Activated gamma-delta T cell treated with anti-CD3 and anti-CD28 coated beads, Interleukin-2, amount 50 U/mL, for 16 hours (primary cell): ENCODE data around the gene WFDC8.

Experiments used
- DNase-seq: peaks from one replicate; pipeline ENCODE4 v3.0.0-alpha.2; 2020; ENCODE audit warnings: low read depth

WFDC8 gene

DNA sequence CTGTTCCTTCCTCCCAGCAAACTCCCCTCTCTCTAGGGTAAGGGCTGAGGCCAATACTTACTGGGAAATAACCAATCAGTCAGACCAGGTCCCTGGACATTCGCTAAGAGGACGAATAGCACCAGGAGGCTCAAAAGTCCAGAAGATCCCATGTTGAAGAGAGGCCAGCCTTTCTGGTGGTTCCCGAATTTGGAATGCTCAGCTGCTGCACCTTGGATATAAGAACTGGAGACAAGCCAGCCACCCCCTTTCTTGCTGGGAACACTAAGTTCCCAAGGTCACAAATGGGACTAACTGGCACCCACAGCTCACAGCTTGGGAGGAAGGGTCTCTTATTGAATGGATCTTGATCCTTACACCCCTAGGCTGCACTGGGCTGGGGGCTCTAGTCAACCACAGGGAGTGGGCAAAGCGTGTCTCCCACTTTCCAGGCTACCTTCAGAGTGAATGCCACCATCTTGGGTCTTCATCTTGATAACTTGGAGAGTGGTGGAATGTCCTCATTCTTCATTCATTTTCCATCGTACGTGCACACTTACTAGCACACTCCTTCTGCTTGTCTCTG, 31.8 kb downstream of the WFDC8 start, which contains the start of gene EPPIN:
Gene EPPIN (minus strand): TSS at position 196 of the 565 bp plus-strand sequence. CDS start 44 bp downstream, at position 152.
- DNase-seq = no peak

DNA sequence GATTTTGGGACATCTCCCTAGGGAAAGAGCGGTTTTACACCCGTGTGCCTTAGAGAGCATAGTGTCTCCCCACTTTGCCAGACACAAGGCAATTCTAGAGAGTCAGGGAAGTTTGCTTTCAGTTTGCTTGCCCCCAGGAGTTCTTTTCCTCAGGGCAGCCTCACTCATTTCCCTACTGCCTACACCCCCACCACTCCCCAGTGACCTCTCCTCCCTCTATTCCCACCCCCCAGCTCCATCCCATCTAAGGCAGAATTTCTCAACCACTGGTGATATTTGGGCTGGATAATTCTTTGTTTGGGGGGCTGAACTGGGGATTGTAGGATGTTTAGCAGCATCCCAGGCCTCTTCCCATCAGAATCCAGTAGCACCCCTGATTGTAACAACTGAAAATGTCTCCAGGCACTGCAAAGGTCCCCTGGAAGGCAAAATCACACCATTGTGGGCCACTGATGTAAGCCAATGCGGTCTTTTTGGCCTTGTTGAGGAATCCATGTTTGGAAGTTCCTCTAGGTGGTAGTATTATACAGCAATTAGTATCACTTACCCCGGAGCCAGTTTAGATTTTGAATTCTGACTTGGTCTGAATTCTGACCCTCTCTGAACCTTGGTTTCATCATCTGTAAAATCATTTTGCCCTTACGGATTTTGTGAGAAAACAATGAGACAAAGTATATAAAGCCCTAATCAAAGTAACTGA, 33.2 kb downstream of the WFDC8 start:
- DNase-seq = no peak

DNA sequence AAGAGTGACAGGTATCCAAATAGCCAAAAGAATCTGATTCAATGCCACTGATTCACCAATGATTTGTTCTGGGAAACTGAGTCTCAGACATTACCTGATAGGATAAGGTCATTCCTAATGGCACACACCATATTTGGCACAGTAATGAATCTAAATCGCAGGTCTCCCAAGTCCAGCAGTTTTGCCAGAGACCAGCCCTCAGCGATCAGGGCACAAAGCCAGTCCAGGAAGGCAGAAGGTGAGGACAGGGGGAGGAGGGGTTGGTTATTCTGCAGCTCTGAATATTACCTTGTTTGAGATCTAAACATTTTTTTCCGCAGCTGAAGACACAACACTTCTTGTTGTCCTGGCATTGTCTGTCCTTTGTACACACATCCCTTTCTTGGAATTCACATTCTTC, 33.7 kb downstream of the WFDC8 start:
- DNase-seq = no peak

DNA sequence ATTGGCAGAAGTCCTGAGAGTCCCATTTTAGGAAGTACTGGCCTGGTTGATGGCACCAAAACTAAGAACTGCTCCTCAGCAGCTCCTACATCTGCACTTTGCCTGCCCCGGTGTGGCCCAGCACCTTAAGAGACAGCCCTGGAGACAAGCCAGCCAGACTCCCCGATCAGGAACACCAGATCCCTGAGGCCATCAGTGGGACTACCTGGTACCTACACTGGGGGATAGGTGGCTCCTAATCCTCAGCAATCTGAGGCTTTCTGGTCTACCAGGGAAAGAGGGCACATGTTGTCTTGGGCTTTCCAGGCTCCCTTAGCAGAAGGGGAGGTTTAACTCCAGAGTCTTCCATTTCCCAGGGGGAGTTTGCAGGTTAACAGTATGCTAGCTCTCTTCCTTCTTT, 39.7 kb downstream of the WFDC8 start, which contains the start of gene WFDC6:
Gene WFDC6 (minus strand): TSS at position 101 of the 400 bp plus-strand sequence. CDS start 75 bp downstream, at position 26.
- DNase-seq = no peak

DNA sequence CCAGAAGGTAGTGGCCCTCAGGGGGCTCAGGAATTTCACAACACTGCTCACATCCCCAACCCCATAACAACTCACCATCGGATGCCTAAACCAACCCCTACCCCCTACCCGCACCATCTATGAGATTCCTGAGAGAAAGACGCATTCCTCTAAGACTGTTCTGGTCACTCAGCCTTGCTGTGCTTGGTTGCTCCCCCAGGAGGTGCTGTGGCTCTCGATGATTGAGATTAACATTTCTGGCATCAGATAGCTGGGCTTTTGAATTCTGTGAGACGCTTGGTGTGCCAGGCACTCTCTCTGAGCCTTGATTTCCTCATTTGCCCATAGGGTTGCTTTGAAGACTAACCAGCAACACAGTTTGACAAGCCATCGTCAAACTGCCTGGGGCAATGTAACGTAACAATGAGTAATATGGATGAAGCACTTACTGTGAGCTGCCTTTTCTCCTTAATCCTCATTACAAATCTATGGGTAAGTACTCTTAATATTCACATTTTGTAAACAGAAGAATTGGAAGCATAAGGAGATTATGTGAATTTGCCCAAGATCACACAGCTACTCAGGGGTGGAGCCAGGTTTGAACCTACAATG, 40.8 kb downstream of the WFDC8 start:
- no peak for DNase-seq

DNA sequence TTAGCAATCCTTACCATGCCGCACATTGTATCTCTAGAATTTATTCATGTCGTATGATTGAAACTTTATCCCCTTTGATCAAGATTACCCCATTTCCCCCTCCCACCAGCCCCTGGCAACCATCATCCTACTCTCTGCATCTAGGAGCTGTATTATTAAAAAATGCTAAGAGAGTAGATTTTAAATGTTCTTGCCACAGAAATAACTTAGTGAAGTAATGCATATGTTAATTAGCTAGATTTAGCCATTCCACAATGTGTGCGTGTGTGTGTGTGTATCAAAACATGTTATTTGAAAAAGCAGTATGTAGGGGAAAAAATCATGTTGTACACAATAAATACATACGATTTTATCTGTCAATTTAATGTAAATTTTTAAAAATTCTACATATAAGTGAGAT, 51.8 kb downstream of the WFDC8 start:
- no peak for DNase-seq

DNA sequence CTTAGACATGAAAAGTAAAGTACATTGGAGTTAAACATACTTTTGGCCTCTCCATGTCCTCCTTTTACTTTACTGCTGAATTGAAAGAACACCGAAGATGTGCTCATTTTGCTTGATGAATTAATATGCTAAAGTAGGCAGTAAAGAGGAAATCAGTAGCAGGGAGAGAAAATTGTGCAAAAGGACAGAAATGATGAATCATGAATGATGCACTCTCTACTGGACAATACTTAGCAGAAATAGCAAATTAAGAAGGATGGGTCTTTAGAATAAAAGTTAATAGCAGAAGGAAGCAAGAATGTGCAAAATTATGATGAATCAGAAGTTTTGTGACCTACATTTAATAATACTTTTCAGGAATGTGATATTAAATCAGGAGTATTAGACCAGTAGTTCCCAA, 55.3 kb downstream of the WFDC8 start:
- DNase-seq = no peak

DNA sequence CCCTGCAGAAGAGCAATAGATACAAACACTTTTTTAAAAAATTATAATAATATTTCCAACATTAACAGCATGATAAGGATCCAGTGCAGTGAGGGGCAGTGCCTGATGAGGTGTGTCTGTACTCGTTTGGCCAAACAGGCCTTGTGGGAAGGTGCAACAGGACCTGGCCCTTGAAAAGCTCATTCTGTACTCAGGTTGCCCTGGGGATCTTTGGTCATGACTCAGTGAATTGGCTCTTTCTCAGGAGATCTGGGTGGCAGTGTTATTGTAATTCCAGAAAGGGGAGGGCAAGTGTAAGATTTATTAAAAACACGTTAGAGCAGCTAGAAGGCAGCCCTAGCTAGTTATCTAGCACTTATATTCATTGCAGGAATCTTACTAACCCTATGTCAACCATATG, 60.8 kb downstream of the WFDC8 start:
- DNase-seq = no peak

DNA sequence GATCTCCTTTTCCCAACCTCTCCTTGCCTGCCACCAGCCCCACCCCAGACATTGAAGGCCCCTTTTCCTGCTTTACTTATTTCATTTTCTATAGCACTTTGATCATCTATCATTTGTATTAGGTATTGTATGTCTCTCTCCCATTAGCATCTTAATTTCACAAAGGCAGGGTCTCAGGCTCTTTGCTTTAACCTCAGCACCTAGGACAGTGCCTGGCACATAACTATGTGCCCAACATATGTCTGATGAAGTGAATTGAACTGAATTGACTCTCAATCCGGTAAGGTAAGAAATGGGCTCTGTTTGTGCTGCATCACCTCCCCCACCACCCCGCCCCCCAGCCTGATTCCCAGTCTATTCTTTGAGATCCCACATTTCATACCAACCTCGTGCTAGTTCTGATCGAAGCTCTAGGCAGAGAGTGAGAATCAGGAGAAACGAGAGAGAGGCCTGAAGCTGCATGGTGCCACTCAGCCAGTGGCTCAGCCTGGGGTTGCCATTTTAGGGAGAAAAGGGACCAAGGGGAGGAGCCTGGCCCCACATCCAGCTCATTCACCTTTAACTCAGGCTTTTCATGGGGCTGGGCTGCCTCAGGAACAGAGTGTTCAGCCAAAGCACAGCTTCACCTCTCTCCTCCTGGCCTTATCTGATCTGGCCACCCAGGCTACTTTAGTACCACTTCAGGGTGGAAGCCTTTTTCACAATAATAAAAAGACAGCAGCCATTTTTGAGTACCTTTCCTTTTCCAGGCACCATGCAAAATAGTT, 63.8 kb downstream of the WFDC8 start, which contains the start of gene SPINT3:
Gene SPINT3 (minus strand): TSS at position 476 of the 767 bp plus-strand sequence. CDS start 14 bp downstream, at position 462.
- DNase-seq = no peak

DNA sequence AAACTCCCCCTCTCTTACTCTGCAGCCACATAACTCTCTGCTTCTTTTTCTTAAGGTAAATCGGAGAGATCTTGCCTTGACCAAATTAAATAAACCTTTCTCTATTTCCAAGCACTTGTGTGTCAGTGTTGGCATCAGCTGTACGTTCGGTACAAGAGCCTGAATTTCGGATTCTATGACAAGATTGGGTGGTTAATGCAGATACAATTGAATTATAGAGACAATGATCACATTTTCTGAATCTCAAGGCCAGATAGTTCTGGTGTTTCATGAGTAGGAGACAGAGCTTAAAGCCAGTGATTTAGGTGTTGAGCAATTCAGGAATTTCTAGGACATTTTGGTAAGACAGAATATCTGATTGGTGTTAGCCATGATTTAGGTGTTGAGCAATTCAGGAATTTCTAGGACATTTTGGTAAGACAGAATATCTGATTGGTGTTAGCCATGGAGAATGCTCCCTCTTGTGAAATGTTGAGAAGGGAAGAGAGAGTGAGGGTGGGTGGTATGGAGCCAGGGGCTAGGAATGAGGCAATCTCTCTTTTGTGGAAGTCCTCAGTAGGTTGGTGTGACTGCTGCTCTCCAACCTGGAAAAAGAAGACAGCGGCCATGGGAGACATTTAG, 68.7 kb downstream of the WFDC8 start:
- no peak for DNase-seq

DNA sequence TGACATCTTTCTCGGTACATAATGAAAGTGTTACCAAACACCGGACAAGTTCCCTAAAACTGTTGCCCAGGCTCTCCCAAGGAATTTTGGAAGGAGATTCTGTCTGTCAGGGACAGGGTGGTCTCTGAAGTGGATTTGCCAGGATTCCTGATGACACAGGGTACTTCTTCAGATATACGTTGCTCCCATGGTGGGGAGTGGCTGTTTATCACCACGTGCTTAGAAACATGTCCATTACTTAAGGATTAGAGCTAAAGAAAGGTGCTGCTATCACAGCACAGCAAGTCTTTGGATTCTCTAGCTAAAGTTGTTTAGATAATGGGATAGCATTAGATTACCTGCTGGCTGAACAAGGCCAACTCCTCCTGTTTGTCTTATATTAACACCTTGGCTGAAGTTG, 70.0 kb downstream of the WFDC8 start:
- no peak for DNase-seq

DNA sequence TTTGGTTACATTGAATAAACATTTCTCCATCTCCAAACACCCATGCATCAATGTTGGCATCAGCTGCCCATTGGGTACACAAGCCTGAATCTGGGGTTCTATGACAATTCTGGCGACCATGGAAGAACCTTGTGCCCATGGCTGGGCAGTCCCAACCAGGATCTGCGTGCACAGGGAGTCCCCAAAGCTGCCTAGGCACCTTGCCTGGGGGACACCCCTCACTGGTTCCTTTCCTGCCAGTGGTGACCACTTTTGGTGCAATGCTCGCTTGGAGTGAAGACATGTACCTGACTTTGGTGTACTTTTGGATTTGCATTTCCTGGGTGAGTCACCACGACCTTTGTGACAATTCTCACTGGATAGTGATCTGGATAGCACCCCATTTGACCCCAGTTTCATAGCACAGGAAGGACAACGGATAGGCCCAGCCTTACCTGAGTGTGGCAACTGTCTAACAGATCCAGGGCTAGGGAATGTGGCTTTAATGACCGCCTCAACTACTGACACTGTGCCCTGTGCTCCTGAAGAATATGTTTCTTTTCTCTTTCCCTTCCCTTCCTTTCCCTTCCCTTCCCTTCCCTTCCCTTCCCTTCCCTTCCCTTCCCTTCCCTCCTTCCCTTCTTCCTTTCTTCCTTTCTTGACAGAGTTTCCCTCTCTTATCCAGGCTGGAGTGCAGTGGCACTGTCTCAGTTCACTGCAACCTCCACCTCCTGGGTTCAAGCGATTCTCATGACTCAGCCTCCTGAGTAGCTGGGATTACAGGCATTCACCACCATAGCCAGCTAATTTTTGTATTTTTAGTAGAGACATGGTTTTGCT, 70.8 kb downstream of the WFDC8 start:
- no peak for DNase-seq

DNA sequence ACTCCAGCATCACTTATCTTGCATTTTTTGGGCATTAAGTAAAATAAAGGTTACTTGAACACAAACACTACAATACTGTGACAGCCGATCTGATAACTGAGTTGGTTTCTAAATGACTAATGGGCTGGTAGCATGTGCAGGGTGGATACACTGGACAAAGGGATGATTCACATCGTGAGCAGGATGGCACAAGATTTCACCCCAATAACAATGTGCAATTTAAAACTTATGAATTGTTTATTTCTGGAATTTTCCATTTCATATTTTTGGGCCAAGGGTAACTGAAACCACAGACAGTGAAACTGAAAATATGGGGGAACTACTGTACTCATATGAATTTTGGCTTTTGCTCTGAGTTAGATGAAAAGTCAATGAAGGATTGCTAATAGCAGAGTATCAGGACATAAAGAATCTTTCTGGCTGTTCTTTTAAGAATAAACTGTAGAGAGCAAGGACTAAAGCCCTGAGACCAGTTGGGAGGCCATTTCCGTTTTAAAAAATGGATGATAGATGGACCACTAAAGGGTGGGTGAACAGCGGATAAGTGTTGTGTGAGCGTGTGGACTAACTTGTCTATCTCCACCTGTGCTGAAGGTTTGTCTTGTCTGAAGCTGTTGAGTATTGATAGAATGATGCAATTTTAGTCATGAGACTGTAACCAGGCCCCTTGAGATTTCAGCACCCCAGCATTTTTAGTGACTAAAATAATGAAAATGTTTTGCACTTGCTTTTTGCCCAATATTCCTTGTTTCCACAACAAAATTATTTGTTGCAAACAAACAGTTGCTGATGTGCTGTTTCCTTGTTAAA, 71.9 kb downstream of the WFDC8 start:
- no peak for DNase-seq

DNA sequence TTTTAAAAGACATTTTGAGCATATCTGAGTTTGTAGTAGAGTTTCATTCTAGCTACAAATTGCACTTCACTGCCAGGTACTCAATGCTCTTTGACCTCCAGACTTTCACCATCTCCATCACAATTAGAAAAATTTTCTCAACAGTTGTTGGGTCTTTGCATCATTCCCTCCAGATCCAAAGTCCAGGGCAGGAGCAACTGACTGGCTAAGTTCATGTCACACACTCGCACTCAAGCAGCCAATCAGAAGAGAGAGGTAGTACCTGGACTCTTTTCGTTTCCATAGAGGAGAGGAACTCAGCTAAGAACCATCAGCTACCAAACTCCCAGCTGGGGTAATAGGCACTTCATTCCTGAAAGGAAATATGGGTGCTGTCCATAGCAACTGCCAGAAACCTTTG, 72.7 kb downstream of the WFDC8 start:
- DNase-seq = no peak

DNA sequence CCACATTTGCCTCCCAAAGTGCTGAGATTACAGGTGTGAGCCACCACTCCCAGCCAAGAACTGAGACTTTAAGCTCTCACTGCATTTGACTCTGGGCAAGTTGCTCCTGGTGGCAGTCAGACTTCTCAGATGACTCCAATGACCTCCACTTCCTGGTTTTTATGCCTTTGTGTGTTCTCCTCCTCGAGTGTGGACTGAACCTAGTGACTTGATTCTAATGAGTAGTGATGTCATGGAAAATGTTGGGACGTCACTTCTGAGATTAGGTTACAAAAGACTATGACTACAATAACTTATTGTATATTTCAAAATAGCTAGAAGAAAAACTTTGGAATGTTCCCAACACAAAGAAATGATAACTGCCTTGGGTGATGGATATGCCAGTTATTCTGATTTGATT, 75.7 kb downstream of the WFDC8 start:
- no peak for DNase-seq

DNA sequence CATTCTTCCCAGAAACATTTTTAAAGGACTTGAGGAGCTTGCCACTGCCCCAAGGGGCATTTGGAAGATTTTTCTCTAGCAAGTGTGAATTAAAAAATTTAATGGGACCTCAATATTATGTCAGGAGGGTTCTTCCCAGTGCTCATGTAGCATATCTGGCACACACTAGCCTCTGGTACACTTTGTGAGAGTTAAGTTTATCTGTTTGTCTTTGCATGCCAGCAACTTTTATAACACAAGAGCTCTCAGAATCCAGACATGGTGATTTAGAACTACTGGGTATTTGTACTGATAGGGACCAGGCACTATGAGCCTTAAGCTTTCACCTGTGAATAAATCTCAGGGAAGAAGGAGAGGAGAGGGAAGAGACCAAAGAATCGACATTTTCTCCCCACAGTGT, 76.5 kb downstream of the WFDC8 start:
- DNase-seq = no peak
